AG04449 (cell line): ENCODE results near the gene GPR26.

Experiments used
- CTCF ChIA-PET: fragments of 350-600 bp; formaldehyde crosslinking; extraction: SDS; loops from one replicate; lab custom pipeline; 2021; ENCODE audit warnings: antibody characterized with exemption; lab: Yijun Ruan, JAX
- POLR2A ChIA-PET: fragments of 400-600, 350-600 bp; formaldehyde crosslinking; extraction: SDS; loops from one replicate; lab custom pipeline; 2020; ENCODE audit warnings: antibody characterized with exemption, inconsistent platforms; lab: Yijun Ruan, JAX
- DNase-seq: peaks from one replicate; pipeline ENCODE4 v3.0.0-alpha.2; 2010; ENCODE audit warnings: low read depth, low spot score
- H3K4me3 ChIP-seq: 2 replicates; pipeline ENCODE4 v1.5.1; 2011; ENCODE audit warnings: low read depth, mild to moderate bottlenecking, control low read depth, low read length
- TF ChIP-seq, protein P1 (sequence below): IDR thresholded peaks from one replicate; pipeline ENCODE4 v1.5.1; 2011; ENCODE audit warnings: mild to moderate bottlenecking, moderate library complexity, low read length, control low read depth, inconsistent platforms; ENCODE audit not compliant: insufficient read depth; ENCODE audit errors: missing control alignments

The GPR26 gene, protein sequence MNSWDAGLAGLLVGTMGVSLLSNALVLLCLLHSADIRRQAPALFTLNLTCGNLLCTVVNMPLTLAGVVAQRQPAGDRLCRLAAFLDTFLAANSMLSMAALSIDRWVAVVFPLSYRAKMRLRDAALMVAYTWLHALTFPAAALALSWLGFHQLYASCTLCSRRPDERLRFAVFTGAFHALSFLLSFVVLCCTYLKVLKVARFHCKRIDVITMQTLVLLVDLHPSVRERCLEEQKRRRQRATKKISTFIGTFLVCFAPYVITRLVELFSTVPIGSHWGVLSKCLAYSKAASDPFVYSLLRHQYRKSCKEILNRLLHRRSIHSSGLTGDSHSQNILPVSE

DNA sequence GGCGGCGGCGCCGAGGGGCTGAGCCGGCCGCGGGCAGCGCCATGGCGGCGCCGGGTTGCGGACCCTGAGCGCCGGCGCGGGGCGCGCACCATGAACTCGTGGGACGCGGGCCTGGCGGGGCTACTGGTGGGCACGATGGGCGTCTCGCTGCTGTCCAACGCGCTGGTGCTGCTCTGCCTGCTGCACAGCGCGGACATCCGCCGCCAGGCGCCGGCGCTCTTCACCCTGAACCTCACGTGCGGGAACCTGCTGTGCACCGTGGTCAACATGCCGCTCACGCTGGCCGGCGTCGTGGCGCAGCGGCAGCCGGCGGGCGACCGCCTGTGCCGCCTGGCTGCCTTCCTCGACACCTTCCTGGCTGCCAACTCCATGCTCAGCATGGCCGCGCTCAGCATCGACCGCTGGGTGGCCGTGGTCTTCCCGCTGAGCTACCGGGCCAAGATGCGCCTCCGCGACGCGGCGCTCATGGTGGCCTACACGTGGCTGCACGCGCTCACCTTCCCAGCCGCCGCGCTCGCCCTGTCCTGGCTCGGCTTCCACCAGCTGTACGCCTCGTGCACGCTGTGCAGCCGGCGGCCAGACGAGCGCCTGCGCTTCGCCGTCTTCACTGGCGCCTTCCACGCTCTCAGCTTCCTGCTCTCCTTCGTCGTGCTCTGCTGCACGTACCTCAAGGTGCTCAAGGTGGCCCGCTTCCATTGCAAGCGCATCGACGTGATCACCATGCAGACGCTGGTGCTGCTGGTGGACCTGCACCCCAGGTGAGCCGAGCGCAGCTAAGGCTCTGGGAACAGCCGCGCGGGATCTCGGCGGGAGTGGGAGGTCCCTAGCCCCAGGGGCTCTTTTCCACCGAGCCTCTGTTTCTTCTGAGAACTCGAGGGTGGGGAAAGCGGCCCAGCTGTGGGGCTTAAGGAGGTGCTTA is at the start of gene GPR26:
Gene GPR26 (plus strand): TSS at position 38 of the 919 bp plus-strand sequence. CDS start 53 bp downstream, at position 91.
- CTCF ChIA-PET: no interaction called here
- TF ChIP-seq, protein P1, sequence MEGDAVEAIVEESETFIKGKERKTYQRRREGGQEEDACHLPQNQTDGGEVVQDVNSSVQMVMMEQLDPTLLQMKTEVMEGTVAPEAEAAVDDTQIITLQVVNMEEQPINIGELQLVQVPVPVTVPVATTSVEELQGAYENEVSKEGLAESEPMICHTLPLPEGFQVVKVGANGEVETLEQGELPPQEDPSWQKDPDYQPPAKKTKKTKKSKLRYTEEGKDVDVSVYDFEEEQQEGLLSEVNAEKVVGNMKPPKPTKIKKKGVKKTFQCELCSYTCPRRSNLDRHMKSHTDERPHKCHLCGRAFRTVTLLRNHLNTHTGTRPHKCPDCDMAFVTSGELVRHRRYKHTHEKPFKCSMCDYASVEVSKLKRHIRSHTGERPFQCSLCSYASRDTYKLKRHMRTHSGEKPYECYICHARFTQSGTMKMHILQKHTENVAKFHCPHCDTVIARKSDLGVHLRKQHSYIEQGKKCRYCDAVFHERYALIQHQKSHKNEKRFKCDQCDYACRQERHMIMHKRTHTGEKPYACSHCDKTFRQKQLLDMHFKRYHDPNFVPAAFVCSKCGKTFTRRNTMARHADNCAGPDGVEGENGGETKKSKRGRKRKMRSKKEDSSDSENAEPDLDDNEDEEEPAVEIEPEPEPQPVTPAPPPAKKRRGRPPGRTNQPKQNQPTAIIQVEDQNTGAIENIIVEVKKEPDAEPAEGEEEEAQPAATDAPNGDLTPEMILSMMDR: no peak
- H3K4me3 ChIP-seq: no peak within 1 kb of the TSS
- no peak for DNase-seq
- POLR2A ChIA-PET: no interaction called here

DNA sequence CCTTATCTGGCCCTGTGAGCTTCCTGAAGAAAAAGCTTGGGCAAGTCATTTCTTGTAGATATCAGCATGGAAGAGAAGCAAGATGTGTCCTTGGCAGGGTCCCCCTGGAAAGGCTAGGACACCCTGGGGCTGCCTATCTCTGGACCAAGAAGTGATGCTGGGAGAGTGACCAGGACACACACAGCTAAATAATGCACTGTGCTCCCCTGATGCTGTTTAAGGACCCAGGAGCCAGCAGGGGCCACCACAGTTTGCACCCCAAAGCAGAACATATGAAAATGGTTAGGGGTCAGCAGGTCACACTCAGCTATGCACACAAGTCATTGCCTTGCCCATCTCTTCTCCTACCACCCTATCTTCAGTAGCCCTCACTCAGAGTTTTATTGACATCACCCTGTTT is 47.9 kb upstream of the GPR26 start:
- CTCF ChIA-PET: interaction anchor here (0.6 kb wide), 1 partner anchor 28 kb away, joined by 3 read pairs; no protein-coding TSS in a partner anchor

DNA sequence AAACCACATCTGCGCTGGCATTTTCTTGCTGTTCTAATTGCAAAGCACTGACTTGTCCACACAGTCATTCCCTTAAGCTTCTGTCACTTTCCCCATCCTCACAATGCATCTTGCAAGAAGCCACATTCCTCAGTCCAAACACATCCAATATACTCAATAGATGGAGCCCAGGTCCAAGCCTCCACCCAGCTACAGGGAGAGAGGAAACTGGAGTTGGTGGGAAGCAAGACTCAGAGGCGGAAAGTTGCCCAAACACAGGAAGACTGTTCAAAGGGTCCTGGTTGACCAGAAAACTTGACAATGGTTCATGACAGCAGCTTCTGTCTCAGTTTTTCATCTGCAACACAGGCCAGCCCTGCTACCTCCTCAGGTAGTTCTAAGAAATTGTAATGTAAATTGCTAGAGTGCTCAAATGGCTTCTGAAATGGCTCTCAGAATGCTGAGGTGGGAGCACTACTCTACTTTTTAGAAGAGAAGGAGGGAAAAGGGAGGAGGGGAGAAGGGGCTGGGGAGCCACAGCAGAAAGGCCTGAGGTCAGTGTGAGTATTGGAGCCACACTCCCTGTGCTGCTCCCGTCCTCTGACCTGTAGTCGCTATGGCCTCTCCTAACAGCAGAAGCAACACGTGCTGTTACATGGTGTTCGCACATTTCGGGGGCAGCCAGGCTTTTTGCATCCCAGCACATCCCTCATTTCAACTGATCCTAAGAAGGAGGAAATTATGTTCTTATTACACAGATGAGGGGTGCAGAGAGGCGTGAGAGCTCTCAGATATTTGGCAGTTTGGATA is 46.9 kb upstream of the GPR26 start:
- POLR2A ChIA-PET: no interaction called here

More for the DNA sequence above, 47.9 kb upstream of the GPR26 start:
- POLR2A ChIA-PET: no interaction called here
- TF ChIP-seq, protein P1: no peak
- no peak overlapping the region for H3K4me3 ChIP-seq
- no peak for DNase-seq

DNA sequence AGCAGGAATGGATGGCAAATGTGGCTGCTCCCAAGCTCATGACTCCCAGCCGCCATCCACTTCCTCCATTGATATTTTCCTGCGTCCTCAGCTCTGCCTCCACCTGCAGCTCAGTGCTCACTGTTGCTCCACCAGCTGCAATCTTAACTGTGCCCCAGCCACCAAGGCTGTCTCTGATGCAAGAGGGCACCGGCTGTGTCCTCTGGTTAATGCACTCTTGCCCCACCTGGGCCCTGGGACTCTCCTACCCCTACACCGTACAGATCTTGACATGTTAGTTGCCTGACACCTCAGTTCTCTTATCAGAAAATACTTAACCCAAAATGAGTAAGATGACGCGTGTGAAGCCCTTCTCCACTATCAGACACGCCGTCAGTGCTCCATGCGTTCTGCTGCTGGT is 45.5 kb upstream of the GPR26 start:
- no peak overlapping the region for H3K4me3 ChIP-seq
- ChIA-PET POLR2A (no interaction called here), CTCF (interaction anchor here (1.6 kb wide), 1 partner anchor 347 kb away, joined by 4 read pairs; no protein-coding TSS in a partner anchor)

More for the DNA sequence above, 46.9 kb upstream of the GPR26 start:
- no peak for DNase-seq
- CTCF ChIA-PET: interaction anchor here (1.6 kb wide), 1 partner anchor 348 kb away, joined by 4 read pairs; no protein-coding TSS in a partner anchor
- H3K4me3 ChIP-seq: no peak overlapping the region
- TF ChIP-seq, protein P1: no peak

DNA sequence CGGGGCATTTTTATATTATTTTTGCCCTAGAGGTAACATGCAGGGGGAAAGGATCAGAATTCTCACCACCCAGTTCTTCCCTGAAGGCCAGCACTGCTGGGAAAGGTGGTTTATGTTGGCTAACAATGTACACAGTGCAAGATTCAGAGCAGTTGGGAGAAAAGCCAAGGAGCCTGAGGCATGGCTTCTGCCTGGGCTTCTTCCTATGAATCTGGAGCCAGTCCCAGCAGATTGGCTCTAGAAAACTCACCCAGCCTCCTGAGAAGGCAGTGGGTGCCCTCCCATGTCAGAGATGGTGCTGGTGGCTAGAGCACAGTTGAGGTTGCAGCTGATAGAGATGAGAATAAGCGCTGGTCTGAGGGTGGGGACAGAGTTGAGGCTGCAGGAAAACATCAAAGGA is 44.7 kb upstream of the GPR26 start:
- no peak for DNase-seq
- no peak overlapping the region for H3K4me3 ChIP-seq
- ChIA-PET POLR2A (interaction anchor here (1.2 to 1.3 kb wide), 2 partner anchors 16 to 308 kb away, joined by 3 to 5 read pairs; no protein-coding TSS in a partner anchor), CTCF (interaction anchor here (0.9 kb wide), 1 partner anchor 39 kb away, joined by 3 read pairs; no protein-coding TSS in a partner anchor)
- TF ChIP-seq, protein P1: no peak

More for the DNA sequence above, 45.5 kb upstream of the GPR26 start:
- DNase-seq: no peak
- TF ChIP-seq, protein P1: no peak
